ENCODE data around the gene NAA20.

Gene NAA20, protein sequence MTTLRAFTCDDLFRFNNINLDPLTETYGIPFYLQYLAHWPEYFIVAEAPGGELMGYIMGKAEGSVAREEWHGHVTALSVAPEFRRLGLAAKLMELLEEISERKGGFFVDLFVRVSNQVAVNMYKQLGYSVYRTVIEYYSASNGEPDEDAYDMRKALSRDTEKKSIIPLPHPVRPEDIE

DNA sequence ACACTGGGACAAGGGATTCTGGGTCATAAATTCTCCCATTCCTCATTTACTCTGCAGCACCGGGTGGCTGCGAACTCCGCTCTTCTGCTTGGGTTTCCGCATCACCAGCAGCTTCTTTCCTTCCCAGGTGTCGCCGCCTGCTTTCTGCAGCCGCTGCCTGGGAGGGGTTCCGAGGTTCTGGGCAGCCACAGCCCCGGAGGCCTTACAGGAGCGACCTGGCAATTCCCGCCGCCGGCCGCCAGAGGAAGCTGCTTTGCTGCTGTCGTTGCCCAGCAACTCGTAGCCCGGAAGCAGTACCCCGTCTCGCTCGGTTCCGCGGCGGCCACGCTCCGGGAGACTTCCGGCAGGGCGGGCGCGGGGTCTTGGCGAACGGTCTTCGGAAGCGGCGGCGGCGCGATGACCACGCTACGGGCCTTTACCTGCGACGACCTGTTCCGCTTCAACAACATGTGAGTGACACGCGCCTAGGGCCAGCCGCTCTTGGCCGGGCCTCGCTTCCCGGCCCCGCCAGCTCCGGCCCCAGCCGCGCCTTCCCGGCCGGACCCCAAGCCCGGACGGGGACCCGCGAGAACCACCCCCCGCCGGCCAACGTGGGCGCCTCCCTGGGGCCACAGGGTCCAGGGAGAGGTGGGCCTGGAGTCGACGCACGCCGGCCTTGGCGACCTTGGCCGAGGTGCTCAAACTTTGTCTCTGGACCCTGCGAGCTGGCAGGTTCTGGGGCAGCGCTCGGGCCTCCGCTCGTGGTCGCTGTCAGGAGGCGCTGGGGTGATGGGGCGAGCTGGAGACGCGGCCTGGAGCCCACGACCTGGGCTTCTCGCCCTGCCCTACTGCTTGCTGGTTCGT lies at the start of gene NAA20:
NAA20 (plus strand) TSS at position 362 of the 843 bp plus-strand sequence; CDS start at position 397, 35 bp downstream.
- DNase-seq: peak; percentile 81 to 87 (median 85)

DNA sequence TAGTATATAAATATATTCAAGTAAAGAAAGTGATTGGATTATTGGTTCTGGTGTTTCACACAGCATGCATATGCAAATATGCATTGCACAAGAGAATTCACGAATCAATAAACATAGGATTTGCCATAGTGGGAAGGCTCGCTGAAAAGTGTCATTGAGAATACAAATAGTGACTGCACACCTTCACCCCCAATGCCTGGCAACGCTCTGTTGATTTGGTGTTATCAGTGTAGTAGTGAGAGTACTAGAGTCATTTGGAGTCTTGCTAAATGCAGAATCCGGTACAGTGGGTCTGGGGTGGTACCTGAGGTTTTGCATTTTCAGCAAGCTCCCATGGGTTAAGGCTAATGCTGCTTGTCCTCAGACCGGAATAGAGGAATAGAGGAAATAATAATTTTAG lies 49.7 kb upstream of the NAA20 start:
- DNase-seq: no peak

DNA sequence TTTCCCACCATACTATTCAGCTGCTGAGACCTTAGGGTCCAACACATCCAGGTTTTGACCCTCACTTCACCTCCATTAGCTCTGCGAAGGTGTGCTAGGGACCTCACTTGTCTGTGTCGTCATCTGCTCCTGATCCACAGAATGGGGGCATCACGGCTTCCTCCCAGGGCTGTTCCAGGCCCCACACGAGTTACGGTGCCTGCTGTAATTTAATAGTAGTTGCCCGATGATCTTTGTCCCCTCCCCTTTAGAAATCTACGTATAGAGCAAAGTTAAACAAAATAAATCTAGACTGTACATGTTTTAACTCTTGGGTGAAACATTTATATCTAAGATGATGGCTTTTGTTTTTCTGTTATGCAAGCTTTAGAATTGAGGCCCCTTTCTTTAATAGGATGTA lies 49.1 kb upstream of the NAA20 start:
- DNase-seq: no peak

DNA sequence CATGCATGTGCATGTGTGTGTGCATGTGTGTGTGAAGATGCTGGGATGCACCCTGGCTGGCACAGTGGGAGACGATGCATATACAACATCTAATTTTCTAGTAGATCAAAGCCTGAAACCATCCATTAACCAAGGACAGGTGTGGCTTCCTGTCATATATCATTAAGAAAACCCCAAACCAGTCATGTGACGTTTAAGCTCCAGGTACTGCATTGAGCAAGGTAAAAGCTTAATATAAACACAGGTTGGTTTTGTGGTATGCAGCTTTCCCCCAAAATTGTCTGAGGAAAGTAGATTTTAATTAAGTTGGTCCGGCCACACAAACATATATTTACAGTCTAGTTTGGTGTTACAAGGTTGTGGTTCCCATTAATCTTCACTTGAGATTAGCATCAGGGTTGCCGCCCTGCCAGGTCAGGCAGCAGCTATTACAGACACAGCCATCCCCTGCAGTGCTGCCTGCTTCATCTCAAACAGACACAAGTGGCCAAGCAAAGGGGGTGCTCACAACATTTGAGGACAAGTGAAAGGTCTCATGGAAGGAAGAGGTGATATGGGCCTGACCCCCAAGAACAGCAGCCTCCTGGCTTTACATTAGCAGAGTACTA lies 48.6 kb upstream of the NAA20 start:
- DNase-seq: no peak

DNA sequence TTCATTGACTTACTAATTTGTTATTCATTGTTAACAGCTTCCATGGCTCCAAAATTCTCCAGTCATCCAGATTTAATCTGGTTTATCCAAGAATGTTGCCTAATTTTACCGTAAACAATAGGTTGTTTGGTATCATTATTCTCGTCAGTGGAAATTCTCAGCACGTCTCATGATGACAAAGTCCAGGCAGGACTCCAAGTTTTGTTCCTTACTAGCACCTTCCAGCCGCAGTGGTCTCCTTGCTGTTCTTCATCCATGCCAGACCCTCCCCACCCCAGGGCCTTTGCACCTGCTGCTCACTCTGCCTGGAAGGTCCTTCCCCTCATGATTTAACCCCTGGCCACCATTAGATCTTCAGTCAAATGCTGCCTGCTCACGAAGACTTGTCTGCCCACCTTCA lies 48.1 kb upstream of the NAA20 start:
- no peak for DNase-seq

DNA sequence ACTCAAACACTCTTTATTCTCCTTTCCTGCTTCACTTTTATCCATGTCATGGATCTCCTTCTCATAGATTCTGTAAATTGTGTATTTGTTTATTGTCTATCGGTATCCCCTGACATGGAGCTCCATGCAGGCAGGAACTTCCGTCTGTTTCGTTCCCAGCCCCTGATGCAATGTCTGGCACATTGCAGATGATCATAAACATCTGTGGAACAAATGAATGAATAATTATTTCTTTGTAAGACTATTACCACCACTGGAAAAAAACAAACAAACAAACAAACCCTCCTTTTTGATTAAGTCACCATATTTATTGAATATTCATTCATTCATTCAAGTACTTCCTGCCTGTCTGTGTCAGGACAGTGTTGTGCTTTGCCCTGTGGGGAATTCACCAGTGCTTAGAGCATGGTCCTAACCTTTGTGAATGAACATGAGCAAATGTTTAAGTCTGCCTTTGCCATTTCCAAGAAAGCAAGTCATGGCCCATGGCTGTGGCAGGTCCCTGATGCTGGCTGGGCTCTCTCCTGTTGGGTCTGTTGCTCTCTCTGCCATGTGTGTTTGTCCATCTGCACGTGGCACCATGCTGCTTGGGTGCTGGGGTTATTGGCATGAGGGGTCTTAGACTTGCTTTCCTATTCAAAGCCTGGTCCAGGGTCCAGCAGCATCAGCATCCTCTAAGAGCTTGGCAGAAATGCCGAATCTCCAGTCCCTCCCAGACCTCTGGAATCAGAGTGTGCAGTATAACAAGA lies 47.5 kb upstream of the NAA20 start:
- DNase-seq: no peak

DNA sequence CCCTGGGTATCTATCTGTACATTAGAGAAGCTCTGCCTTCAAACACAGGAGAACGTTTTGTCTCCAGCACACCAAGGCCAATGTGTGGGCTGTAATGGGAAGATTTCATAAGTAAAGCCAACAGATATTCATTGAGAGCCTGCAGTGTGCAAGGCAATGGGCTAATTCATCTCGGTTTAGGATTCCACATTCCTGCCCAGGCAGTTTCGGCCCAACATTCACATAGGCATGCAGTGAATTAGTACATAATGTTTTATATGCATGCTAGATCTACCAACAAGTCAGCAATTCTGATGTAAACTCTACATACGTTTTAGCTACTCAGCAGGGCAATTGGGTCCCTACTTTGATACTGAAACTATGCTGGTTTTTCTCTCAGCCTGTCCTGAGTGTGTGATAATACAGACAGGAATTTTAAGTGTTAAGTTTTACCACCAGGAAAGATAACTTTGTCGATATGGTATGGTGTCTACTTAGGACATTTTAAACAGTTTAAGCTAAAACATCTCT lies 46.9 kb upstream of the NAA20 start:
- no peak for DNase-seq

DNA sequence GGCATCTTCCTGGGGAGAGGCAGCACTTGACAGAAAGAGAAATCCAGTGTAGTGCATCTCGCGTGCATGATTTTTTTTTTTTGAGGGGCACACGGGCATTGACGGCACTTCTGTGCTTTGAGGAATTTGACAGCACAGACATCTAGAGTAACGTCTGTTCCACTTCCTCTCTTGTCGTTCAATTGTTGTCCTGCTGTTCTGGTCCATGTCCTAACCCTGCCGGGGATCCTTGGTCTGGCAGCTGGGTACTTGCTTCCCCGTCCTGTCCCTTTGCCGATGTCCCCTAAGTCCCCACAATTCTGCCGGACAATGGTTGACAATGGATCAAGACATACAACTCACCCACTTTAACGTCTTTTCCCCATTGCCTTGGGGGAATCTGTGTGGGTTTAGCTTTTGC lies 46.0 kb upstream of the NAA20 start:
- DNase-seq: no peak

DNA sequence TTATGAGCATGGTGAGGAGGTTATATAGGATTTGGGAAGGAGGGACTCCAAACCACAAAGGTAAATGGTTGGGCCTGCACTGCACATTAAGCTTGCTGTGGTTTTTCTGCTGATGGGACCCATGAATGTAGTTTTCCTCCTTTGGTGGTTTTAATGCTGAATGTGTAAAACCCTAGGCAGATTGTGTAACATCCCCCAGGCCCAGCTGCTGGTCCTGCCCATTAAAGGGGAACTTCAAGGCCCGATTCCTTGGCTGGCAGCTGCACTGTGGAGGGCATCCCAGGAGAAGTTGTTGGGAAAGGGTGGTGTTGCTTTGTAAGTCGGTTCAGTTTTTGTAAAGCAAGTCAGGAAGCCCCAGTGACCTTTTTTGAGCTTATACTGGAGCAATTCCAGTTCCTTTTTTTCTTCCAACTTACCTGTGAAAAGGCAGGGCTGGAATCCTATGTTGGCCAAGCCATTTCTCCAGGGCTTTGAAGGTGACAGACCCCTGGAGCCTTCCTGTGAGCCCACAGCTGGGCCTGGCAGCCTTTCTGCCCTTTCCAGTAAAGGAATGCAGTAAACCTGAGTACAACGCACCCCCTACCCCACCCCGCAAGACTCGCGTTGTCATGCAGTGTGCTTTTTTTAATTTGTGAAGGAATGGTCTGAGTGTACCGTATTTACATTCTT lies 43.1 kb upstream of the NAA20 start:
- no peak for DNase-seq

DNA sequence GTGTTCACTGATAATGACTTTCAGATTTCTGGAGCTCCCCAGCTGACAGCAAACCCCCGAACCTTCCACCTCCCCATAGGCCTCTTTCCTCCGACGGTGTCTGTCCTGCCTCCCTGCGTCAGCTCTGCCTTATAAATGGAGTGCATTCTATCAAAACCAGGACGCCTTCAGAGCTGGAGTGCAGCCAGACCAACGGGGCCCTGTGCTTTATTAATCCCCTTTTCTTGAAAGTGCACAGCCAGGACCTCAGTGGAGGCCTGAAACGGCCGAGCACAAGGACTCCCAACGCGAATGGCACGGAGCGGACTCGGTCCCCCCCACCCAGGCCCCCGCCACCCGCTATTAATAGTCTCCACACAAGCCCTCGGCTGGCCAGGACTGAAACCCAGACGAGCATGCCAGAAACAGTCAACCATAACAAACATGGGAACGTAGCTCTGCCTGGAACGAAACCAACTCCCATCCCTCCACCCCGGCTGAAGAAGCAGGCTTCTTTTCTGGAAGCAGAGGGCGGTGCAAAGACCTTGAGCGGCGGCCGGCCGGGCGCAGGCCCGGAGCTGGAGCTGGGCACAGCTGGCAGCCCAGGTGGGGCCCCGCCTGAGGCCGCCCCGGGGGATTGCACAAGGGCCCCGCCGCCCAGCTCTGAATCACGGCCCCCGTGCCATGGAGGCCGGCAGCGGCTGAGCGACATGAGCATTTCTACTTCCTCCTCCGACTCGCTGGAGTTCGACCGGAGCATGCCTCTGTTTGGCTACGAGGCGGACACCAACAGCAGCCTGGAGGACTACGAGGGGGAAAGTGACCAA lies 42.3 kb upstream of the NAA20 start:
- no peak for DNase-seq

DNA sequence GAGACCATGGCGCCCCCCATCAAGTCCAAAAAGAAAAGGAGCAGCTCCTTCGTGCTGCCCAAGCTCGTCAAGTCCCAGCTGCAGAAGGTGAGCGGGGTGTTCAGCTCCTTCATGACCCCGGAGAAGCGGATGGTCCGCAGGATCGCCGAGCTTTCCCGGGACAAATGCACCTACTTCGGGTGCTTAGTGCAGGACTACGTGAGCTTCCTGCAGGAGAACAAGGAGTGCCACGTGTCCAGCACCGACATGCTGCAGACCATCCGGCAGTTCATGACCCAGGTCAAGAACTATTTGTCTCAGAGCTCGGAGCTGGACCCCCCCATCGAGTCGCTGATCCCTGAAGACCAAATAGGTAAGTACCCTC lies 41.7 kb upstream of the NAA20 start:
- no peak for DNase-seq

DNA sequence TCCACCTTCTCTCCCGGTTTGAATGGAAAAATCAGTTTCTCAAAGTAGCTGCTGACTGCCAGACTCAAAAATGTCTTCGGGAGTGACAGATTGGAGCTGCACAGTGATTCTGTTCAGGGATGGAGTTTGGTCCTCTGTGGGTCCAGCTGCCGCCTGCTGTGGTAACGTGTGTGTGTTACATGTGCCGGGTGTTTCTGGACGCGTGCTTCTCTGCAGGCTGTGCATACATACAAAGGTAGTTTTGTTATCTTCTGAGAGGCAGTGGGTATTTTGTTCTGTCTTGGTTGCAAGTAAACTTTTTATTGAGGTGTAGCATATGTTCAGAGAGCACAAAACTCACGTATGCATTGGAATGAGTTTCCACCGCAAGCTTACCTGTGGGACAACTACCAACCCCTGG lies 41.3 kb upstream of the NAA20 start:
- DNase-seq: no peak

DNA sequence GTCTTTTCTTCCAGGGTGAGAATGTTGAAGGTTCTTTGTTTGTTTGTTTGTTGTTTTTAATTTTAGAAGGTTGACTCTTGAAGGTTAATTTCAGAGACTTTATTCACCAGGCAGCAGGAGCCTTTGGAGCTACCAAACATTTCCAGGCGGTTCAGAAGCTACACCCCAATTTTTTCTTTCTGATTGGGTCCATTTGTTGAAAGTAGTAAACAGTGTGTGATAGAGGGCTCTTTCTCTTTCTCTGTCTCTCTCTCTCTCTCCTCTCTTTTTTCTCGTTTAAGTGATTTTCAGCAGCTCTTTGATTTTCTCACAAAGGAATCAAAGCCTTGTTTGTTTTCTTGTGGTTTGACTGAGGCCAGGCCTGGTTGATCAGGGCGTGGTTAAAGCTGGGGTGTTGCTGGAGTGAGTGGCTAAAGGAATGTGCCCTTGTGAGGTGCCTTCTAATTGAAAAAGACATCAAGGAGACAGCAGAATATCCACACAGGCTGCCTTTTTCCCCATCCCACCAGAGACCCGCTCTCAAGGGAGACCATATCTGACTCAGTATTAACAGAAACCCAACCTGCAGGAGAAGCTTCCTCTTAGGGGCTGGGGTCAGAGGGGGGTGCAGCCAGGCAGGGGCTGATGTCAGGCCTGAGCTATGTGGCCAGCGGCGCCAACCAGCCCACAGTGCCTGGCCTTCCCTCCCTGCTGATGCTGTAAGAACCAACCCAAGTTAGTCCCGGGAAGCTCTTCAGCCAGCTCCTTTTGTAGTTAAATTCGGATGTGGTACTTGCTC lies 40.4 kb upstream of the NAA20 start:
- no peak for DNase-seq

DNA sequence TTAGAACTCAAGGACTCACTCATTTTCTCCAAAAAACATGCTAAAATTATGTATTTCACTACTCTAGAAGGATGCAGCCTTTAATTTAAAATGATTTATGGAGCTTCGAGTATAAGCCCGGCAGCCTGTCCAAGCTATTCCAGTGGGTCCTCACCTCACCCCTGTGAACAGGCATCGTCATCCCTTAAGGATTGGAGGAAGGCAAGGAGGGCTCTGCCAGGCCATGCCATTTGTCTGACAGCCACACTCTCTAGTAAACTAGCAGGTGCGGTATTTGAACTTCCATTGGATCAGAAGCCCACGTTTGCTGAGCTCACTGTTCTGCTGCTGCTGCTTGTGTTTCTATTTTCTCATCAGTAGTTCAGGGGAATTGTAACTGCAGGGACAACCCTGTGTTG lies 39.8 kb upstream of the NAA20 start:
- no peak for DNase-seq

DNA sequence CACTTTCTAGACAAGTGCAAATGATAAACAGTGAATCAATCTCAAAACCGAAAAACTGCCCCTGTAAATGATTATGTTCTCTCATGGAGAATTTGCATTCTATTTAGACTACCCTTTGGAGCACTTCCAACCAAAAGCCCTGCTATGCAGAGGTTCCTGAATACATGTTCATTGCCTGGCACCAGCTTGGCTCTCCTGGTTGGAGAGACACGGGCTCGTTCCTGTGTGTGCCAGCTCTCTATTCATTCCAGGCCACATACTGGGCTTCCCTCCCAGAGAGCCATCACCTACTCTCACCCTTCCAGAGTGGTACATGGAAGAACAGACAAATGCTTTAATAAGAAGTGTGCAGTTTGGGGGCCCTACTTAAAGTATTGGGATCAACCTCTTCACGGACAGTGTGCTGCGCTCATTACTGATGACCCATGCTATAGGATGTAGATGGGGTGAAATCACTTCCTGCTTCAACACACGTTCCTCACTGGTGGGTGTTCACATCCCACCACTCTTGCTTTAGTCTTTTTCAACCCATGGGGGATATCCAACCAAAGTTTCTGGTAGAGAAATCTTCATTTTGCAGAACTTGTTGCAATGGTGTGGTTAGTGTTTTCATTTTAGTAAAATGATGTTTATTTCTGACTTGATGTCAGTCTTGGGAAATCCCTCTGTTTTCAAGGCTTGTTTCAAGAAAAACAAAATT lies 38.5 kb upstream of the NAA20 start:
- no peak for DNase-seq

DNA sequence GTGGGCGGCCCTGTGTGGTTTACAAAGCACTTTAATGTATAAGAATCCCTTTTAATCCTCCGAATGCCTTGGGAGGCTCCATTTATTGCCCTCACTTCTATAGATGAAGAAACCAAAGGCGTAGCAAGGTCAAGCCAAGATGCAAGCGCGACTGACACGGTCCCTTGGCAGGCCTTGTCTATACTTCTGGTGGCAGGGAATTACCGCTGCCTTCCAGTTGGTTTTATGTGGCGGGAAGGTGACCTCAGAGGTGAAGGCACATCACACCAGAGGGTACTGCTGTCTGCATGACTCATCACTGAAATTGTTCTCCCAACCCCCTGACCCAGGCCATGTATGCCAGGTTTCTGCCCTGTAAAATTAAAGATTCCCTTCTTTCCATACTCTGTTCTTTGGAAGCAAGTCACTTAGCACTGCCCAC lies 36.1 kb upstream of the NAA20 start:
- no peak for DNase-seq

DNA sequence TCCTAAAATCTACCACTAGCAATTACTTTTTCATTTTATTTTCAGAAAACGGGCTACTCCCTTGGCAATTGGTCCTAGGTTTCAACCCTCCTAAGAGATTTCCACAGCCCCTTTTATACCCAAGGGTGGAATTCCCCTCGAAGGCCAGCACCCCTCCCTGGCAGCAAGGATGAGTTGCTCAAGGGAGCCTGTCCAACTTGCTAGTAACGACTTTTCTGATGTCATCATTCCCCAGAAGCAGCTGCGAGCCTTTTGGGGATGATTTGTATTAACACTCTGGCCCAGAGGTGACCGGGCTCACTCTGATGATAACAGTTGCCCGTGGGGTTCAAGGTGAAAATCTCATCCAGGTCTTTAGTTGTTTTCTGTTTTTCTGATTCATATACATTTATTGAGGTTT lies 30.7 kb upstream of the NAA20 start:
- no peak for DNase-seq

DNA sequence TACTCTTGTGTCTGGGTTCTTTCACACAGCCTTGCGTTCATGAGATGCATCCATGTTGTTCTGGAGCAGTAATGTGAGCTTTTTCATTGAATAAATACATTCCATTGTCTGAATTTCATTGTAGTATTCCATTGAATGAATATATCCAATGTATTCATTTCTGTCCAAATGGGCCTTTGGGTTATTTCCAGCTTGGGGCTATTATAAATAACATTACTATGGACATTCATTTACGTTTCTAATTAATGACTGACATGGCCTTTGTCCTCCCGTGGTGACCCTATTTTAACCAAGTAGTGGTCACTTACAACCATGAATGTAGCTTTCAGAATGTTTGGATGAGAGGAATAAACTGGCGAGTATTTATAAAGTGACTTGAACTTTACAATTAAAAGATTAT lies 30.1 kb upstream of the NAA20 start:
- DNase-seq: no peak

DNA sequence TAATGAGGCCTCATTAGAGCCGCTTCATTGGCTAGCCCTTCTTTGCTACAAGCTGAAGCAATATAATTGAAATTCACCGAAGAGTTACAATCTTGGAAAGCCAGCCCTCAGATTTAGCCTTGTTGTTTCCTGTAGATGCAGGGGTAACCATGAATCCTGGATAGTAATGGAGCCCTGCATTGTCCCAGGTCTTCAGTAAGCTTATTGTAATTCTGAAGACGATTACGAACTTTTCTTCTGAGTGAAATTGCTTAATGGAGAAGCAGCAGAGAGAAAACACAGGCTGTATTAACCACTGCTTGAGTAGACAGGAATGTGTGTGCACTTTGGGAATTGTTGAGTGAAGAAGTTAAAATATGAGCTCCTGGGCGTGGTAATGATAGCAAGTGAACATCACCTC lies 26.3 kb upstream of the NAA20 start:
- no peak for DNase-seq

DNA sequence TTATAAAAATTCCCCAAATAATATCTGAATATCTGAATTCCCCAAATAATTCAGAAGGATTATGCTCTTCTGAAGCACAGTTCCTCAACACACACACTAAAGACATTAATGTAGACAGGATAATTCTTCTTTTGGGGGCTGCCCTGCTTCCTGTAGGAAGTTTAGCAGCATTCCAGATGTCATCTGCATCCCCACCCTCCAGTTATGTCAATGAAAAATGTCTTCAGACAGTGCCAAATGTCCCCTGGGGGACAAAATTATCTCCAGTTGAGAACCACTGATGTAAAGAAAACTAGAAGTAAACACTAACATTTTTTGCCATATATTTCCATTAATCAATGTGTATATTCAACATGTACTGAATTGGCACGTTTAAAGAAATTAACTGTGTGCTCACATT lies 25.9 kb upstream of the NAA20 start:
- DNase-seq: no peak

DNA sequence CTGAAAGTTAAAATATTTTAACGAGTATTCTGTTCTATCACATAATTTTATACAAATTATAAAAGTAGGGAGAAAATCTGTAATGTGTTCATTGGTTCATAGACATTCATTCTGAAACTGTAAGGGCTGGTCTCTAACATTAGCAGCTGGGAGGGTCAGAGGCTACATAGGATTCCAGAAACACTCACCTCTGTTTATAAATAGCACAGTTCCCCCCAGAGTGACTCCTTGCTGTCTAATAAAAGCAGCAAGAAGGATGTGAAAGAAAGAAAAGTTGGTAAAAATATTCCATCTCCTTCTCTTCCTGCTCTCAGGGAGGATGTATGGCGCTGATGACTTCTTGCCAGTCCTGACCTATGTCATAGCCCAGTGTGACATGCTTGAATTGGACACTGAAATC lies 25.3 kb upstream of the NAA20 start:
- no peak for DNase-seq

Data from stimulated activated naive CD4-positive, alpha-beta T cell (primary cell).